Mucosa of descending colon (tissue), 3 donors: ENCODE data around the gene METRN. TPM values are rescaled to one million over a fixed set of nuclear protein-coding genes. Genes with fewer than 3 reads are reported as not detected.

Experiments
- ATAC-seq: fragments of 200-7000 bp; cut with Tn5 transposase; one replicate; pipeline ENCODE4 v1.9.1; 2020; ENCODE audit warnings: mild to moderate bottlenecking, moderate library complexity
- DNase-seq, 3 donors: peaks; one replicate each; pipeline ENCODE4 v3.0.0-alpha.2; 2020
- H3K36me3 ChIP-seq: fragments of 200-600 bp; one replicate; pipeline ENCODE4 v1.8.0; 2021; ENCODE audit warnings: low read depth, mild to moderate bottlenecking
- H3K4me1 ChIP-seq: fragments of 200-600 bp; one replicate; pipeline ENCODE4 v1.8.0; 2021; ENCODE audit warnings: low read depth, mild to moderate bottlenecking
- H3K4me3 ChIP-seq: fragments of 200-600 bp; one replicate; pipeline ENCODE4 v1.8.0; 2021; ENCODE audit warnings: mild to moderate bottlenecking
- H3K9me3 ChIP-seq: fragments of 200-600 bp; one replicate; pipeline ENCODE4 v1.8.0; 2021; ENCODE audit warnings: mild to moderate bottlenecking
- intact Hi-C, 2 donors: fragments of 100-400 bp; cut with DNase I in 1 of 2; cut with micrococcal nuclease in 1 of 2; formaldehyde crosslinking; loops; one replicate each; pipeline versions ENCODE4 v1.11.0 to v1.11.1; 2022; cut with DNase I, micrococcal nuclease
- total RNA-seq, 3 donors: library from RNA; stranded (reverse); fragmentation: NEBNext Ultra II Directional in 2 of 3; extraction: Animal tissue kit (Norgen Biotek cat#: 25700) in 2 of 3; gene quantifications; one replicate each; pipeline versions ENCODE4 v1.2.1 to v1.2.4, GENCODE V29; 2021 to 2023
- TF ChIP-seq, protein P1 (sequence below): fragments of 200-600 bp; IDR thresholded peaks from one replicate; pipeline ENCODE4 v1.8.0; 2022; ENCODE audit warnings: antibody characterized with exemption, mild to moderate bottlenecking
- donor health status: DM: no; HTN: no; CAD: no; lungs with moderate emphysema.
- donor health status: DM: no; HTN: no; CAD: no.
- donor health status: DM: no; HTN: yes; CAD: no.

The METRN gene
- total RNA-seq, 3 donors from 2014 or later: 15.8 to 34.5 (median 22.0) TPM

GRCh38 chr16:728890-729744 is 14.2 kb downstream of the METRN start:
- DNase-seq: peak in 1 of 3 donors; percentile 67
- TF ChIP-seq, protein P1, sequence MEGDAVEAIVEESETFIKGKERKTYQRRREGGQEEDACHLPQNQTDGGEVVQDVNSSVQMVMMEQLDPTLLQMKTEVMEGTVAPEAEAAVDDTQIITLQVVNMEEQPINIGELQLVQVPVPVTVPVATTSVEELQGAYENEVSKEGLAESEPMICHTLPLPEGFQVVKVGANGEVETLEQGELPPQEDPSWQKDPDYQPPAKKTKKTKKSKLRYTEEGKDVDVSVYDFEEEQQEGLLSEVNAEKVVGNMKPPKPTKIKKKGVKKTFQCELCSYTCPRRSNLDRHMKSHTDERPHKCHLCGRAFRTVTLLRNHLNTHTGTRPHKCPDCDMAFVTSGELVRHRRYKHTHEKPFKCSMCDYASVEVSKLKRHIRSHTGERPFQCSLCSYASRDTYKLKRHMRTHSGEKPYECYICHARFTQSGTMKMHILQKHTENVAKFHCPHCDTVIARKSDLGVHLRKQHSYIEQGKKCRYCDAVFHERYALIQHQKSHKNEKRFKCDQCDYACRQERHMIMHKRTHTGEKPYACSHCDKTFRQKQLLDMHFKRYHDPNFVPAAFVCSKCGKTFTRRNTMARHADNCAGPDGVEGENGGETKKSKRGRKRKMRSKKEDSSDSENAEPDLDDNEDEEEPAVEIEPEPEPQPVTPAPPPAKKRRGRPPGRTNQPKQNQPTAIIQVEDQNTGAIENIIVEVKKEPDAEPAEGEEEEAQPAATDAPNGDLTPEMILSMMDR: no peak

GRCh38 chr16:729768-730665 is 15.1 kb downstream of the METRN start:
- no peak overlapping the region for H3K4me3 ChIP-seq
- TF ChIP-seq, protein P1: no peak
- H3K4me1 ChIP-seq: peaks cover 22% of the 10 kb centered on the region
- H3K36me3 ChIP-seq: peaks cover 9% of the 10 kb centered on the region
- intact Hi-C loops: no loop called here
- no peak for ATAC-seq
- H3K9me3 ChIP-seq: no peaks in the 10 kb centered on the region
- DNase-seq: peak in 1 of 3 donors; percentile 59

More at GRCh38 chr16:728890-729744, 14.2 kb downstream of the METRN start:
- intact Hi-C loops: no loop called here
- peaks cover 22% of the 10 kb centered on the region for H3K4me1 ChIP-seq
- H3K36me3 ChIP-seq: peaks cover 5% of the 10 kb centered on the region
- H3K9me3 ChIP-seq: no peaks in the 10 kb centered on the region
- no peak for ATAC-seq
- H3K4me3 ChIP-seq: no peak overlapping the region

GRCh38 chr16:730666-731509 is 16.0 kb downstream of the METRN start:
- DNase-seq (peak in 1 of 3 donors; percentile 51), ATAC-seq (no peak)
- intact Hi-C loops: no loop called here
- TF ChIP-seq, protein P1: no peak
- Histone ChIP-seq H3K36me3 (peaks cover 9% of the 10 kb centered on the region), H3K4me1 (peaks cover 22% of the 10 kb centered on the region), H3K4me3 (no peak overlapping the region), H3K9me3 (no peaks in the 10 kb centered on the region)

DNA sequence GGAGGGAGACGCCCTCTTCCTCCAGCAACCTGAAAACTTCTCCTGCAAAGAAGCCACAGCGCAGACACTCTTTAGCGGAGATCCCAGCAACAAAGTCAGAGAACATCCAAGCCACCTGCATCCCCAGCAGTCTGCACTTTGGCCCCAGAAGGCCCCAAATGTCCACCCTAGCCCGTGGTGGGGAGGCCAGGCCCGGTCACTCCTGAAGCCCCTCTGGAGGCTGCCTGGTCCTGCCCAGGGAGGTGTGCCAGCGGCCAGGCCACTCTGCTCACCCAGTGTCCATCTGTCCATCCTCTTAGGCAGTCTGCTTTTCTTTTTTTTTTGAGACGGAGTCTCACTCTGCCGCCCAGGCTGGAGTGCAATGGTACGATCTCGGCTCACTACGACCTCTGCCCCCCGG is 17.4 kb downstream of the METRN start:
- intact Hi-C loops: no loop called here
- H3K4me1 ChIP-seq: peaks cover 11% of the 10 kb centered on the region
- H3K9me3 ChIP-seq: no peaks in the 10 kb centered on the region
- TF ChIP-seq, protein P1: no peak
- ATAC-seq: no peak
- H3K4me3 ChIP-seq: no peak overlapping the region
- H3K36me3 ChIP-seq: peaks cover 9% of the 10 kb centered on the region
- DNase-seq: no peak

DNA sequence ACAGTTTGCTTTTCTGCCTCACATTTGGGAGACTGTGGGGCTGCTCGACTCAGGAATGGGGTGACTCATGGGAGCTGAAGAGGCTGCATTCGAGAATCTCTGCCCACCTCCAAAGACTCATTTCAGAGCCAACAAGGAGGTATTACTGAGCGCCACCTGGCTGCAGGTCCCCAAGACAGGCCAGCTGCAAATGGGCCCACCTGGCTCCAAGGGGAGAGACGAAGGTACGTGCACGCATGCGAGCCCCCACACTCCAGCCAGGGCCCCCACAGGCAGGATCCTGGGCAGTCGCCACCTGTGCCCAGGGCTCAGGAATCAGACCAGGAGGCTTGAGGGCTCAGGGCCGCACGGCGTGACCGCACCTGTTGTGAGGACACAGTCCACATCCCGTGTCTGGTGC is 18.0 kb downstream of the METRN start:
- H3K9me3 ChIP-seq: no peaks in the 10 kb centered on the region
- H3K36me3 ChIP-seq: peaks cover 9% of the 10 kb centered on the region
- no peak for ATAC-seq
- H3K4me1 ChIP-seq: peaks cover 10% of the 10 kb centered on the region
- intact Hi-C loops: no loop called here
- no peak for DNase-seq
- TF ChIP-seq, protein P1: no peak
- no peak overlapping the region for H3K4me3 ChIP-seq
